ENCODE data around the gene TRRAP. TPM values are rescaled to one million over a fixed set of nuclear protein-coding genes. Genes with fewer than 3 reads are reported as not detected.

TRRAP gene
- total RNA-seq, 4 donors from 2014 or later = 34.3 to 52.5 (median 39.5) TPM

GRCh38 chr7:98943336-98943735 is 65.0 kb downstream of the TRRAP start:
- no peaks in the 10 kb centered on the region for H3K27me3 ChIP-seq
- TF ChIP-seq POLR2A (IDR thresholded peaks at IDR 0.05) = no peak
- no peak for TF ChIP-seq EP300 (IDR thresholded peaks at IDR 0.05)
- no peak for TF ChIP-seq CTCF (IDR thresholded peaks at IDR 0.05)
- no peaks in the 10 kb centered on the region for H3K4me1 ChIP-seq
- H3K36me3 ChIP-seq = peaks cover 0 to 98% (median 12%) of the 10 kb centered on the region in 3 donors
- WGBS, 2 donors = 85 to 92% methylated on average over 6 of the region's 6 CpGs
- no peak for DNase-seq (ENCODE audit: low spot score in 2 of 2)
- no peak overlapping the region for H3K4me3 ChIP-seq
- H3K27ac ChIP-seq = no peak overlapping the region
- no peaks in the 10 kb centered on the region for H3K9me3 ChIP-seq

- Histone ChIP-seq H3K27ac (no peak overlapping the region), H3K36me3 (peaks cover 0 to 98% (median 18%) of the 10 kb centered on the region in 3 donors), H3K4me3 (no peak overlapping the region), H3K27me3 (no peaks in the 10 kb centered on the region), H3K4me1 (no peaks in the 10 kb centered on the region), H3K9me3 (no peaks in the 10 kb centered on the region)
- DNase-seq (ENCODE audit: low spot score in 2 of 2) = no peak
- 74 to 84% methylated on average over 4 of the region's 4 CpGs for WGBS, 2 donors
- TF ChIP-seq POLR2A (IDR thresholded peaks at IDR 0.05) (no peak), CTCF (IDR thresholded peaks at IDR 0.05) (no peak), EP300 (IDR thresholded peaks at IDR 0.05) (no peak)
These were observed 66.1 kb downstream of the TRRAP start for GRCh38 chr7:98944386-98944785.

DNA sequence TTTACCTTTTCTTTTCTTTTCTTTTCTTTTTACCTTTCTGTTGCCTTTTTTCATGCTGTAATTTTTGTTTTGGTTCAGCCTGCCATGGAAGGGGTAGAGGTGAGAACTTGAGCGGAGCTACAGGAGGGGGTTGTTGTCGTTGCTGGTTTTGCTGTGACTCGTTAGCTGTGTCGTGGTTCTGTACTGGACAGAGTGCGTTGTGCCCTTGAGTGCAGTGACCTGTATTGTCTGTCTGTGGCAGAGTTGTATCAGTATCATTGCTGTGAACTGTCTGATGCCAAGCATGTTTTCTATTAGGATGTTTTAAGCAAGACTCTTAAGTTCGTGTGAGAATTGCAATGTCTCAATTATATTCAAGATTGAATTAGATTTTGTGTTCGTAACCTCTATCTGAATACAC is 67.5 kb downstream of the TRRAP start:
- Histone ChIP-seq H3K4me3 (no peak overlapping the region), H3K9me3 (no peaks in the 10 kb centered on the region), H3K4me1 (no peaks in the 10 kb centered on the region), H3K27me3 (no peaks in the 10 kb centered on the region), H3K36me3 (peaks cover 0 to 98% (median 27%) of the 10 kb centered on the region in 3 donors), H3K27ac (no peak overlapping the region)
- DNase-seq (ENCODE audit: low spot score in 2 of 2) = no peak
- no peak for TF ChIP-seq CTCF (IDR thresholded peaks at IDR 0.05)
- TF ChIP-seq EP300 (IDR thresholded peaks at IDR 0.05) = no peak
- no peak for TF ChIP-seq POLR2A (IDR thresholded peaks at IDR 0.05)
- 65 to 80% methylated on average over 7 of the region's 7 CpGs for WGBS, 2 donors

GRCh38 chr7:98946389-98946788 is 68.1 kb downstream of the TRRAP start:
- H3K36me3 ChIP-seq = peaks cover 0 to 98% (median 25%) of the 10 kb centered on the region in 3 donors

More at GRCh38 chr7:98946389-98946788, 68.1 kb downstream of the TRRAP start:
- Histone ChIP-seq H3K4me3 (no peak overlapping the region), H3K9me3 (no peaks in the 10 kb centered on the region), H3K27ac (no peak overlapping the region), H3K4me1 (no peaks in the 10 kb centered on the region), H3K27me3 (no peaks in the 10 kb centered on the region)
- WGBS, 2 donors = 85 to 96% methylated on average over 8 of the region's 8 CpGs
- TF ChIP-seq EP300 (IDR thresholded peaks at IDR 0.05) (no peak), CTCF (IDR thresholded peaks at IDR 0.05) (no peak), POLR2A (IDR thresholded peaks at IDR 0.05) (no peak)
- DNase-seq (ENCODE audit: low spot score in 2 of 2) = no peak
